NCI-H748 treated with DMSO at 0.1 percent for 48 hours (cell line): Measurements from ENCODE around the gene TUBB4A.
"Not testable (repeated sequence)": the region's sequence is repeated elsewhere in the genome, so short reads cannot be mapped to it uniquely, and the experiment has no call there.

Source experiments
- DNase-seq: peaks from one replicate; lab custom pipeline; 2025; lab: John Stamatoyannopoulos, UW

TUBB4A gene

DNA sequence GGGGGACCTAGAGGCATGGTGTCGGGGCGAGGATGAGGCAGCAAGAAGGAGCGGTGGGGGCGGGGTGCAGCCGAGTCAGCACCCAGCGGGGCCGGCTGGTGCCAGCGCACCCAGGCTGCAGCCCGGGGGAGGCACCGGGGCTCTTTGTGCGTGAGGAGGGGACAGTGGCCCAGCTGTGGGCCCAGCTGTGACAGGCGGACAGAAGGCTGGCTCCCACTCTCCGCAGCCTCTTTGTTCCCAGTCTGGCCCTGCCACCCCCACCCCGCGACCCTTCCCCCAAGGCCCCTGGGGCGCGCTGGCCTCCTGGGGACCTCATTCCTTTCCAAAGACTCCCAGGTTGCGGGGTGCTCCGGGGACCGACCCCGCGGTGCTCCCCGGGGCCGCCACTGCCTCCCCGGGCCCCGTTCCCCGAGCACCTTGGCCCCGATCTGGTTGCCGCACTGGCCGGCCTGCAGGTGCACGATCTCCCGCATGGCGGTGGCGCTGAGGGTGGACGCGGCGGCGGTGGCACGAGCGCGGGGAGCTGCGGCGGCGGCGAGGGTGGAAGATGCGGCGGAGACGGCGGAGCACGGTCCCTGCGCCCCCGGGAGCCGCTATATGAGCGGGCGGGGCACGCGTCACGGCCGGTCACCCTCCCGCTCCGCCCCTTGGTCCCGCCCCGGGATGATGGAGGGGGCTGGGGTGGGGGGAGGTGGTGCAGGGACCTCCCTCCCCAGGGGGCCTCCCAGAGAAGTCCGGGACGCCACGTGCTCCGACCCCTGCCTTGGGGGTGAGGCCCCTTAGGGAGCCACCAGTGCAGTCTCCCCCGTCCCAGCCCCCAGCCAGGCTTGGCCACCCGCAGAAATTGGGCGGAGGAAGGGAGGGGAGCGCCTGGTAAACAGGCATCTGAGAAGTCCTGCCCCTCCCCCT, at the start of gene TUBB4A:
TUBB4A (minus strand) TSS at position 570 of the 909 bp plus-strand sequence; CDS start at position 473, 97 bp downstream.
- DNase-seq, result no peak

GRCh38 chr19:6551091-6551490, 49.0 kb upstream of the TUBB4A start:
- no peak for DNase-seq

DNA sequence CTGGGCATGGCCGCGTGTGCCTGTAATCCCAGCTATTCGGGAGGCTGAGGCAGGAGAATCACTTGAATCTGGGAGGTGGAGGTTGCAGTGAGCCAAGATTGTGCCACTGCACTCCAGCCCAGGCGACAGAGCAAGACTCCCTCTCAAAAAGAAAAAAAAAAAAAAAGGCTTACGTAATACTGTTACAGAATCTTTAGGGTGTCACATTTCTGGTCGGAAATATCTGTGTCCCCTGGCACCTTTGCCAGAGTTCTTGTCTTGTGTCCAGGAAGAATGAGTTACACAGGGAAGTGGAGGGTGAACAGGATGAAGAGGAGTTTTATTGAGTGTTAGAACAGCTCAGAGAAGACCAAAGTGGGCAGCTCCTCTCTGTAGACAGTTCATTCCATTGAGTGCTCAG, 48.6 kb upstream of the TUBB4A start:
- DNase-seq, result not testable (repeated sequence)

GRCh38 chr19:6543866-6544347, 41.8 kb upstream of the TUBB4A start:
- DNase-seq, result no peak

DNA sequence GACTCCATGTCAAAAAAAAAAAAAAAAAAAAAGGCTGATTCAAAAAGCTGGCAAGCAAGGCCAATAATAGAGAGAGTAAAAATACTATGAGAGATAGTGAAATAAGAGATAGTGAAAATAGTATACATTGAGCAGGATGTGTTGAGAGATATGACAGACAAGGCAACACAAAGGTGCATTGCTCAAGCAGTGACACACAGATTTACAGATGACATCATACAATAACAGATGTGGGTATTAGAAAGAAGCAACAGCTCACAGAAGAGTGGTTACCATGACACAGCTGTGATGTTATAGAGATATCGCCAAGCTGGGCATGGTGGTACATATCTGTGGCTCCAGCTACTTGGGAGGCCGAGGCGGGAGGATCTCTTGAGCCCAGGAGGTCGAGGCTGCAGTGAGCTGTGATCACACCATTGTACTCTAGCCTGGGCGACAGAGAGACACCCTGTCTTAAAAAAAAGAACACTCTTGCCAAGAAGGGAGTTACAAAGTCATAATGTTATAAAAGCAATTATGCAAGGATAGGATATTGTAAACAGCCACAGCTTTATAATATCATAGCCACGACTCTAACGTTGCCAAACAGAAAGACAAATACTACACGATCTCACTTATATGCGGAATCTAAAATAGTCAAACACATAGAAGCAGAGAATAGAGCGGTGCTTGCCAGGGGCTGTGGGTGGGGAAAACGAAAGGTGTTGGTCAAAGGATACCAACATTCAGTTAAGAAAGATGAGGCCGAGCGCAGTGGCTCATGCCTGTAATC, 39.0 kb upstream of the TUBB4A start:
- DNase-seq, result no peak

DNA sequence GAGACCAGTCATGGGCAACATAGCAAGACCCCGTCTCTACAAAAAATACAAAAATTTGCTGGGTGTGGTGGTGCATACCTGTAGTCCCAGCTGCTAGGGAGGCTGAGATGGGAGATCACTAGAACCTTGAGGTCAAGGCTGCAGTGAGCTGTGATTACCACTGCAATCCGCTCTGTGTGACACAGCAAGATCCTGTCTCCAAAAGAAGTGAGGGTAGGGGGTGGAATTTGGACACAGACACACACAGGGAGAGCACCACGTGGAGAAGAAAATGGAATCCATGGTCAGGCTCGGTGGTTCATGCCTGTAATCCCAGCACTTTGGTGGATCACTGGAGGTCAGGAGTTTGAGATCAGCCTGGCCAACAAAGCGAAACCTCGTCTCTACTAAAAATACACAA, 37.4 kb upstream of the TUBB4A start:
- DNase-seq, result no peak

DNA sequence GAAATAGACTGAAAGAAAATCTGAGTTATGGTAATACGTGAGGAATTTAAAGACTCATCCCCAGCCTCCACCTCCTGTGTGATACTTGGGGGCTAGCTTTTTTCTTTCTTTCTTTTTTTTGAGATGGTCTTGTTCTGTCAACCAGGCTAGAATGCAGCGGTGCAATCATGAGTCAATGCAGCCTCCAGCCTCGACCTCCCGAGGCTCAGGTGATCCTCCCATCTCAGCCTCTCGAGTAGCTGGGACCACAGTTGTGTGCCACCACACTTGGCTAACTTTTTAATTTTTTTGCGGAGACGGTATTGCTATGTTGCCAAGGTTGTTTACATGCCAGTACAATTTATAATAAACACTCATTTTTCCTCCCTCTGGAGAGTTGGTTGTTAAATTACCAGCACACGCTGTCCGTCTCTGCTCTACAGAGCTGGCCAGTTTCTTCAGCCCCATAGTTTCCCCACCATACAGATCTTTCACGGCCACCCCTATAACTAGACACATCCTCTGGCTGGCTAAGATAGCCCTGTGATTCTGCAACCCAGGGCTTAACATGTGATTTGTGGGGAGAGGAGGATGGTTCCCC, 33.5 kb upstream of the TUBB4A start:
- no peak for DNase-seq

DNA sequence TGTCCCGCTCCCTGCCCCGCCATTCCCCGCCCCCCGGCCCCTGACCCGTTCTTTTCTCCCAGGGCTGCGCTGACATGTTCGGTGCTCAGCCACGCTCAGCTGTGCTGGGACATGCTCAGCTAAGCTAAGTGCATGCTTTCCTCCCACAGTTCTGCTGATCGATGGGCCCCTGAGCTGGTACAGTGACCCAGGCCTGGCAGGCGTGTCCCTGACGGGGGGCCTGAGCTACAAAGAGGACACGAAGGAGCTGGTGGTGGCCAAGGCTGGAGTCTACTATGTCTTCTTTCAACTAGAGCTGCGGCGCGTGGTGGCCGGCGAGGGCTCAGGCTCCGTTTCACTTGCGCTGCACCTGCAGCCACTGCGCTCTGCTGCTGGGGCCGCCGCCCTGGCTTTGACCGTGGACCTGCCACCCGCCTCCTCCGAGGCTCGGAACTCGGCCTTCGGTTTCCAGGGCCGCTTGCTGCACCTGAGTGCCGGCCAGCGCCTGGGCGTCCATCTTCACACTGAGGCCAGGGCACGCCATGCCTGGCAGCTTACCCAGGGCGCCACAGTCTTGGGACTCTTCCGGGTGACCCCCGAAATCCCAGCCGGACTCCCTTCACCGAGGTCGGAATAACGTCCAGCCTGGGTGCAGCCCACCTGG, 32.5 kb upstream of the TUBB4A start:
- no peak for DNase-seq

DNA sequence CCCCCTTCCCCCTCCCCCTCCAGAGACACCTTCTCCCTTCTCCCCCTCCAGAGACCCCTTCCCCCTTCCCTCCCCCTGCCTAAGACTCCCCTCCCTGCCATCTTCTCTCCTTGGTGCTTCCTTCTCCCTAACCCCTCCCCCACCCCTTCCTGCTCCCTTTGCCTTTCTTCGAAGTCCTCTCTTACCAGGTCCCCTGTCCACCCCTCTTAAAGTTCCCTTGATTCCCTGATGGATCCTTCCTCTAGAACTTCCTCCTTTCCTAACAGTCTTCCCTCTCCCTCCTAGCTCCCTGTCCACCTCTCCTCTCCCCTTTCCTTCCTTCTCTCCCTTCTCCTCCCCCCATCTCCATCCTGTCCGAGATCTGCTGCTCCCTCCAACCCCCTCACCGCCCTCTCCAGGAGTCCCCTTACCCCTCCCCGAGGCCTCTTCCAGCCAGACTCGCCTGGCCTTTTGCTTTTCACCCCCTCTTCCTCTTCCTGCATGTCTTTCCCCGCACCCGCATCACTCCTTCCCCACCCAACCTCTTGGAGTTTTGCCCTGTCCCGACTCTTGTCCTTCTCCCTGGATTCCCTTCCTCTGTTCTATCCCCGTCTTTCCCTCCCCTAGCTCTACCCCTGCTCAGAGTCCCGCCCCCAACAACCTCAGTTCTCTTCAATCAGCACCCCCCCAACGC, 31.8 kb upstream of the TUBB4A start:
- DNase-seq, result no peak

DNA sequence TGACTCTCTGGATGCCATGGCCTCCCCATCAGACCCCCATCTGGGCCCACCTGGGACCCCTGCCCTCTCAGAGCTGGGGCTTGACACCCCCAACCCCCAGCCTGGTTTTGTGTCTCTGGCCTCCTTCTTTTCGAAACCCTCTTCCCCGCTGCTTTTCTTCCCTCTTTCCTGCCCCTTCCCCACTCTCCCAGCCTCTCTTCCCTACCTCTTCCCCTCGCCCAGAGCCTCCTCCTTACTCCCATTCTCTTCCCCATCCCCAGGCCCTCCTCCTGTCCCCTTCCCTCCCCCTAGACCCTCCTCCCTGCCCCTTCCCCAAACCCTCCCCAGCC, 30.9 kb upstream of the TUBB4A start:
- DNase-seq, result no peak

- no peak for DNase-seq
Observed at GRCh38 chr19:6532244-6532999, 30.3 kb upstream of the TUBB4A start.

DNA sequence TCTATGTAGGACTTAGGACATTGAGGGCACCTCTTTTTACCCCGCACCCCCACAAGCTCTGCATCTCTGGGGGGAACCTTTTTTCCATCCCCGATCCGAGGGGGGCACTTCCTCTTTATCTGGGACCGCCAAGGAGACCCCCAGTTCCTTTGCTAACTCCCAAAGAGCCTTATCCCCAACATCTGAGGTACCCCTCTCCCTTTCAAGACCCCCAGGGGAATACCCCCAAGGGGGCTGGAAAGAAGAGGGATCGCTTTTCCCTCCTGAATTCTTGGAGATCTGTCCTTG, 29.8 kb upstream of the TUBB4A start:
- no peak for DNase-seq

DNA sequence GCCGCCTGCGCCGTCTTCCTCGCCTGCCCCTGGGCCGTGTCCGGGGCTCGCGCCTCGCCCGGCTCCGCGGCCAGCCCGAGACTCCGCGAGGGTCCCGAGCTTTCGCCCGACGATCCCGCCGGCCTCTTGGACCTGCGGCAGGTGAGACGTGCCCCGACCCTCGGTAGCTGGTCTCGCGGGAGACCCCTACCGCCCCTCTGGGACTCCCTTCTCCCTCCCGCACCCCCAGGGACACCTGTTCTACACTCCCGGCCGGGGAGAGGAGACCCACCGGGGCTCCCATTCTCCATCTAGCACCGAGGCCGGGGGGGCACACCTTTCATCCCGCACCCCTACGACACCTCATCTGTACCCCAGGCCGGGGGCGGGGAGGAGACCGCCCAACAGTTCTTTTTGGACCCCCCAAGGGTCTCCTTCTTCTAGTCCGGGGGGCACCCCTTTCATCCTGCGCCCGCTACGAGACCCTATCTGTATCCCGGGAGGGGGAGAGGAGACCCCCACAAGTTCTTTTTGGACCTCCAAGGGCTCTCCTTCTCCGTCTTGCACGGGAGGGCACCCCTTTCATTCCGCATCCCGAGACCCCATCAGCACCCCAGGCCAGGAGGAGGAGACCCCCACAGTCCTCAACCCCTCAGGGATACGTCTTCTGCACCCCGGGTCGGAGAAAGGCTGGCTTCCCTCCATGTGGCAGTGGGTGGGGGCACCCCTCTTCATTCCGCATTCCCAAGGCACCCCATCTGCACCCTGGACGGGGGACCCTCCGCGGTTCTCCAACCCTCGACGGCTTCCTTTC, 29.2 kb upstream of the TUBB4A start:
- DNase-seq, result no peak

DNA sequence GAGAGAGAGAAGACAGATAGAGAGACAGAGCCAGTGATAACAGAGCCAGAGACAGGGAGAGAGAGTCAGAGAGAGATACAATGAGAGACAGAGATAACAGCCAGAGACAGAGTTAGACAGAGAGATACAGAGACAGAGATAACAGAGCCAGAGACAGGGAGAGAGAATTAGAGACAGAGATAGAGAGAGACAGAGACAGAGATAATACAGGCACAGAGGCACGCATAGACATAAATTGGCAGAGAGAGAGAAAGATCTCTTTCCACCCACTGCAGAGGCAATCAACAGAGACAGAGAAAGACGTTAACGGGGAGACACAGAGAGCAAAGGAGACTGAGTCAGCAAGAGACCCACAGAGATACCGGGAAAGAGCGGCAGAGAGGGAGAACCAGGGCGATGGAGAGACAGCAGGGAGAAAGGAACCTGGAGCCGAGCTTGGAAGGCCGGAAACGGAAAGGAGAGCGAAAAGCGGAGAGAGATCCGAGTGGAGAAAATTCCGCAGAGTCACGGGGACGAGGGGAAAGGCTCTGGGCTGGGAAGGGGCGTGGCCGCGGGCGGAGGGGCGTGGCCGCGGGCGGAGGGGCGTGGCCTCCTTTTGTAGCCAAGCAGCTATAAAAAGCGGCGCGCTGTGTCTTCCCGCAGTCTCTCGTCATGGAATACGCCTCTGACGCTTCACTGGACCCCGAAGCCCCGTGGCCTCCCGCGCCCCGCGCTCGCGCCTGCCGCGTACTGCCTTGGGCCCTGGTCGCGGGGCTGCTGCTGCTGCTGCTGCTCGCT, 28.5 kb upstream of the TUBB4A start, which contains the start of gene TNFSF9:
TNFSF9 (plus strand) TSS at position 641 of the 777 bp plus-strand sequence; CDS start at position 652, 11 bp downstream.
- DNase-seq, result peak; percentile 29

- DNase-seq, result no peak
Observed at GRCh38 chr19:6529937-6530385, 27.9 kb upstream of the TUBB4A start.

DNA sequence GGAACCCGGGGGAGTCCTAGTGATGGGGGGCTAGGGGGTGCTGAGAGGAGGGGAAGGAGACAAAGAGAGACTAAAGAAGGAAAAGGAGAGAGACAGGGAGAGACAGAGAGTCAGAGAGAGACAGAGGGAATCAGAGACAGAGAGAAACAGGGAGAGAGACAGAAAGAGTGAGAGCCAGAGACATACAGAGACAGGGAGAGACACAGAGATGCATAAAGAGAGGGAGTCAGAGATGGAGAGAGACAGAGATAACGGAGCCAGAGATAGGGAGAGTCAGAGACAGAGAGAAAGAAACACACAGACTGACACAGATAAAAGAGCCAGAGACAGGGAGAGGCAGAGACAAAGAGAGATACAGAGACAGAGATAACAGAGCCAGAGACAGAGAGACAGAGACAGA, 27.2 kb upstream of the TUBB4A start:
- no peak for DNase-seq

DNA sequence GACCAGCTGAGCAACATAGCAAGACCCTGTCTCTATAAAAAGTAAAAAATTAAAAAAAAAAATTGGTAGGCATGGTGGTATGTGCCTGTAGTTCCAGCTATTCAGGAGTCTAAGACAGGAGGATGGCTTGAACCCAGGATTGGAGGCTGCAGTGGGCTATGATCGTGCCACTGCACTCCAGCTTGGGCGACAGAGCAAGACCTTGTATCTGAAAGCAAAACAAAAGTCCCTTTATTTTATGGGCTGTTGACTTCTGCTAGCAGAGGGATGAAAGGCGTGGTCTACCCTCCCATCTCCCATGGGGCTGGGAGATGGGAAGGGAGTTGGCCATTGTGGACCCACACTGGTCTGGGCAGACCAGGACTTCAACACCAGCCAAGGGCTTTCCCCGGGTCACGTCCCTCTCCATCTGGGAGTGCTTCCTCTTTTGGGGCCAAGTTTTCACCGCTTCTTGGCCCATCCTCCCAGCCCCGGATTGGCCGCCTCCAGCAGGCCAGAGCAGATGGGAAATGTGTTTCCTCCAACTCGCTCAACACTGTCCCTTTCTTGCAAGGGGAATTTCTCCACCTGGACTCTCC, 26.5 kb upstream of the TUBB4A start:
- DNase-seq, result no peak

GRCh38 chr19:6527893-6528543, 25.9 kb upstream of the TUBB4A start:
- no peak for DNase-seq
